ENCODE measurements around the gene CXCL16. TPM values are rescaled to one million over a fixed set of nuclear protein-coding genes. Genes with fewer than 3 reads are reported as not detected.

The CXCL16 gene
- polyA plus RNA-seq, 1 experiment = 2.4 TPM

GRCh38 chr17:4766723-4767122 lies 27.0 kb upstream of the CXCL16 start:
- ChIA-PET CTCF (no interaction called here), POLR2A (no interaction called here)
- DNase-seq (ENCODE audit: low read depth, low spot score) = no peak
- H3K27ac ChIP-seq (ENCODE audit: low read depth, low read length) = no peak overlapping the region
- H3K9me3 ChIP-seq (ENCODE audit: control insufficient read depth, insufficient read depth, low read length) = no peaks in the 10 kb centered on the region
- peaks cover 17% of the 10 kb centered on the region for H3K27me3 ChIP-seq (ENCODE audit: control insufficient read depth, insufficient read depth, low read length)
- H3K4me3 ChIP-seq (ENCODE audit: low read depth, low read length) = no peak overlapping the region
- TF ChIP-seq CTCF (IDR thresholded peaks at IDR 0.05; ENCODE audit: low read depth, low read length) = no peak

GRCh38 chr17:4766201-4766600 lies 26.5 kb upstream of the CXCL16 start:
- H3K27ac ChIP-seq (ENCODE audit: low read depth, low read length) = no peak overlapping the region
- ChIA-PET POLR2A (no interaction called here), CTCF (no interaction called here)
- no peak for DNase-seq (ENCODE audit: low read depth, low spot score)
- H3K4me3 ChIP-seq (ENCODE audit: low read depth, low read length) = no peak overlapping the region
- TF ChIP-seq CTCF (IDR thresholded peaks at IDR 0.05; ENCODE audit: low read depth, low read length) = no peak
- peaks cover 14% of the 10 kb centered on the region for H3K27me3 ChIP-seq (ENCODE audit: control insufficient read depth, insufficient read depth, low read length)
- H3K9me3 ChIP-seq (ENCODE audit: control insufficient read depth, insufficient read depth, low read length) = no peaks in the 10 kb centered on the region

GRCh38 chr17:4764595-4764994 lies 24.9 kb upstream of the CXCL16 start:
- POLR2A ChIA-PET = no interaction called here
- CTCF ChIA-PET = no interaction called here
- Histone ChIP-seq H3K27me3 (ENCODE audit: control insufficient read depth, insufficient read depth, low read length) (peaks cover 10% of the 10 kb centered on the region), H3K9me3 (ENCODE audit: control insufficient read depth, insufficient read depth, low read length) (no peaks in the 10 kb centered on the region), H3K27ac (ENCODE audit: low read depth, low read length) (no peak overlapping the region), H3K4me3 (ENCODE audit: low read depth, low read length) (no peak overlapping the region)
- TF ChIP-seq CTCF (IDR thresholded peaks at IDR 0.05; ENCODE audit: low read depth, low read length) = no peak
- no peak for DNase-seq (ENCODE audit: low read depth, low spot score)

- ChIA-PET CTCF (no interaction called here), POLR2A (no interaction called here)
- DNase-seq (ENCODE audit: low read depth, low spot score) = no peak
- H3K27me3 ChIP-seq (ENCODE audit: control insufficient read depth, insufficient read depth, low read length) = peaks cover 22% of the 10 kb centered on the region
- no peak overlapping the region for H3K27ac ChIP-seq (ENCODE audit: low read depth, low read length)
- no peak for TF ChIP-seq CTCF (IDR thresholded peaks at IDR 0.05; ENCODE audit: low read depth, low read length)
- no peaks in the 10 kb centered on the region for H3K9me3 ChIP-seq (ENCODE audit: control insufficient read depth, insufficient read depth, low read length)
- H3K4me3 ChIP-seq (ENCODE audit: low read depth, low read length) = no peak overlapping the region
These were observed 20.1 kb upstream of the CXCL16 start for GRCh38 chr17:4759776-4760236.

- TF ChIP-seq CTCF (IDR thresholded peaks at IDR 0.05; ENCODE audit: low read depth, low read length) = no peak
- Histone ChIP-seq H3K9me3 (ENCODE audit: control insufficient read depth, insufficient read depth, low read length) (no peaks in the 10 kb centered on the region), H3K4me3 (ENCODE audit: low read depth, low read length) (no peak overlapping the region), H3K27me3 (ENCODE audit: control insufficient read depth, insufficient read depth, low read length) (peaks cover 35% of the 10 kb centered on the region), H3K27ac (ENCODE audit: low read depth, low read length) (no peak overlapping the region)
- ChIA-PET POLR2A (no interaction called here), CTCF (no interaction called here)
- DNase-seq (ENCODE audit: low read depth, low spot score) = no peak
These were observed 13.7 kb upstream of the CXCL16 start for GRCh38 chr17:4753392-4753791.

Data from AG04450 (cell line).